Panc1 (cell line): ENCODE measurements around the gene CPM. TPM values are rescaled to one million over a fixed set of nuclear protein-coding genes. Genes with fewer than 3 reads are reported as not detected.

Experiments
- ATAC-seq: fragments of 200-7000 bp; cut with Tn5 transposase; 2 replicates; pipeline ENCODE4 v1.9.1; 2020; ENCODE audit warnings: mild to moderate bottlenecking, moderate library complexity
- BruUV-seq: library from RNA; stranded (reverse); fragments of 400-500 nt; replicated peaks from 2 replicates; lab custom pipeline; 2021; lab: Mats Ljungman, UMichigan
- CTCF ChIA-PET: fragments of 300-600 bp; sonication (Branson Sonifier 250); formaldehyde crosslinking; loops from one replicate; lab custom pipeline; 2022; ENCODE audit warnings: antibody characterized with exemption; lab: Charles Lee
- POLR2A ChIA-PET: fragments of 300-600 bp; sonication (Branson Sonifier 250); formaldehyde crosslinking; loops from one replicate; lab custom pipeline; 2022; ENCODE audit warnings: antibody characterized with exemption; lab: Charles Lee
- DNase-seq: peaks from one replicate; pipeline ENCODE4 v3.0.0-alpha.2; 2010; ENCODE audit warnings: low read depth, low spot score
- H3K27ac ChIP-seq: 2 replicates; pipeline ENCODE4 v1.5.1; 2011; ENCODE audit warnings: mild to moderate bottlenecking, low read length, inconsistent platforms
- H3K27me3 ChIP-seq: fragments of 200-500 bp; sonication (Bioruptor generic); 2 replicates; pipeline ENCODE4 v1.6.0; 2014; ENCODE audit warnings: low read length, inconsistent platforms; ENCODE audit not compliant: control insufficient read depth, insufficient read depth
- H3K36me3 ChIP-seq: fragments of 200-500 bp; sonication (Bioruptor generic); 2 replicates; pipeline ENCODE4 v1.5.1; 2014; ENCODE audit warnings: inconsistent platforms, mild to moderate bottlenecking, low read length, moderate library complexity; ENCODE audit not compliant: control insufficient read depth, insufficient read depth
- H3K4me1 ChIP-seq: 2 replicates; pipeline ENCODE4 v1.5.1; 2011; ENCODE audit warnings: inconsistent platforms, mild to moderate bottlenecking, low read length, moderate library complexity; ENCODE audit not compliant: control insufficient read depth, insufficient read depth
- H3K4me3 ChIP-seq, 2 experiments: 2 replicates each; pipeline ENCODE4 v1.5.1; 2011 to 2012; ENCODE audit warnings: low read depth in 2 of 2, low read length in 2 of 2, mild to moderate bottlenecking in 2 of 2, inconsistent platforms in 1 of 2, moderate library complexity in 1 of 2
- H3K9me3 ChIP-seq: fragments of 200-500 bp; sonication (Bioruptor generic); 2 replicates; pipeline ENCODE4 v1.5.1; 2014; ENCODE audit warnings: low read depth, mild to moderate bottlenecking, inconsistent platforms, low read length, moderate library complexity; ENCODE audit not compliant: control insufficient read depth, insufficient read depth
- POLR2AphosphoS5 ChIP-seq: IDR thresholded peaks from 2 replicates; pipeline ENCODE4 v1.6.1; 2012; ENCODE audit warnings: mild to moderate bottlenecking, low read depth, low read length, moderate library complexity
- SIN3A ChIP-seq: IDR thresholded peaks from 2 replicates; pipeline ENCODE4 v1.6.1; 2012; ENCODE audit warnings: low read depth, mild to moderate bottlenecking, low read length, moderate library complexity, borderline replicate concordance; ENCODE audit not compliant: insufficient read depth
- TCF7L2 ChIP-seq: IDR thresholded peaks from 2 replicates; pipeline ENCODE4 v1.6.1; 2011; ENCODE audit warnings: mild to moderate bottlenecking, low read depth, low read length, inconsistent platforms
- in situ Hi-C: cut with HindIII; loops from 2 replicates; pipeline ENCODE4 v1.10.0; 2016; ENCODE audit warnings: low sequenced_read_pairs, low pct_unique_long_range_greater_than_20kb
- intact Hi-C: fragments of 100-400 bp; cut with micrococcal nuclease; formaldehyde crosslinking; loops from one replicate; pipeline ENCODE4 v1.10.0; 2022; ENCODE audit not compliant: unreplicated experiment
- total RNA-seq: library from RNA; stranded (reverse); gene quantifications from one replicate; pipeline ENCODE4 v1.2.1, GENCODE V29; 2021; ENCODE audit not compliant: unreplicated experiment
- TF ChIP-seq, protein P1 (sequence below): fragments of 450-650 bp; IDR thresholded peaks from 2 replicates; pipeline ENCODE4 v1.5.1; 2017; ENCODE audit warnings: mild to moderate bottlenecking
- TF ChIP-seq, protein P2 (sequence below), 2 experiments: IDR thresholded peaks; 2 replicates each; pipeline ENCODE4 v1.6.1; 2011 to 2012; ENCODE audit warnings: low read depth in 2 of 2, control low read depth in 1 of 2, low read length in 1 of 2, mild to moderate bottlenecking in 1 of 2, moderate library complexity in 1 of 2; ENCODE audit not compliant: insufficient read depth in 1 of 2

CPM gene
- total RNA-seq, 1 experiment from 2014 or later = 11.2 TPM

DNA sequence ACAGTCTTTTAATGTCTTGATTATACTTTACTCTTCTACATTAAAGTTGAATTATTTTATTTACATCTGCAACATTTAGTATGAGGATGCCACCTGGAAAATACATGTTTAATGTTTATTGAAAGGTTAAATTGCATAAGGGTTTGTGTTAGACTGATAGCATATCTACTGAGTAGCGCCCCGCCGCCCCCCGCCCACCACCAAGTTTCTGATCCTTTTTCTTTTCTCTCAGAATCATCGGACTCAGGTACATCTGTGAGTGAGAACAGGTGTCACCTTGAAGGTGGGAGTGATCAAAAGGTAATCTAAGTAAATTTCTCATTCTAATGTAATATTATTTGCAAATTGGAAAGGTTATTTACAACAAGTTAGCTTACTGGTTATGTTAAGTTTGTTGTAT is 108.8 kb downstream of the CPM start:
- H3K4me3 ChIP-seq = no peak overlapping the region
- POLR2A ChIA-PET = no interaction called here
- BruUV-seq = no TSS peak
- no peaks in the 10 kb centered on the region for H3K9me3 ChIP-seq
- intact Hi-C loops = no loop called here
- H3K36me3 ChIP-seq = peaks cover 51% of the 10 kb centered on the region
- CTCF ChIA-PET = no interaction called here
- in situ Hi-C loops = no loop called here
- no peaks in the 10 kb centered on the region for H3K27me3 ChIP-seq
- DNase-seq (no peak), ATAC-seq (no peak)
- no peaks in the 10 kb centered on the region for H3K4me1 ChIP-seq
- H3K27ac ChIP-seq = no peak overlapping the region
- TF ChIP-seq POLR2AphosphoS5 (no peak), TCF7L2 (no peak), SIN3A (no peak)
- TF ChIP-seq, protein P1, sequence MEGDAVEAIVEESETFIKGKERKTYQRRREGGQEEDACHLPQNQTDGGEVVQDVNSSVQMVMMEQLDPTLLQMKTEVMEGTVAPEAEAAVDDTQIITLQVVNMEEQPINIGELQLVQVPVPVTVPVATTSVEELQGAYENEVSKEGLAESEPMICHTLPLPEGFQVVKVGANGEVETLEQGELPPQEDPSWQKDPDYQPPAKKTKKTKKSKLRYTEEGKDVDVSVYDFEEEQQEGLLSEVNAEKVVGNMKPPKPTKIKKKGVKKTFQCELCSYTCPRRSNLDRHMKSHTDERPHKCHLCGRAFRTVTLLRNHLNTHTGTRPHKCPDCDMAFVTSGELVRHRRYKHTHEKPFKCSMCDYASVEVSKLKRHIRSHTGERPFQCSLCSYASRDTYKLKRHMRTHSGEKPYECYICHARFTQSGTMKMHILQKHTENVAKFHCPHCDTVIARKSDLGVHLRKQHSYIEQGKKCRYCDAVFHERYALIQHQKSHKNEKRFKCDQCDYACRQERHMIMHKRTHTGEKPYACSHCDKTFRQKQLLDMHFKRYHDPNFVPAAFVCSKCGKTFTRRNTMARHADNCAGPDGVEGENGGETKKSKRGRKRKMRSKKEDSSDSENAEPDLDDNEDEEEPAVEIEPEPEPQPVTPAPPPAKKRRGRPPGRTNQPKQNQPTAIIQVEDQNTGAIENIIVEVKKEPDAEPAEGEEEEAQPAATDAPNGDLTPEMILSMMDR = no peak
- TF ChIP-seq, protein P2, sequence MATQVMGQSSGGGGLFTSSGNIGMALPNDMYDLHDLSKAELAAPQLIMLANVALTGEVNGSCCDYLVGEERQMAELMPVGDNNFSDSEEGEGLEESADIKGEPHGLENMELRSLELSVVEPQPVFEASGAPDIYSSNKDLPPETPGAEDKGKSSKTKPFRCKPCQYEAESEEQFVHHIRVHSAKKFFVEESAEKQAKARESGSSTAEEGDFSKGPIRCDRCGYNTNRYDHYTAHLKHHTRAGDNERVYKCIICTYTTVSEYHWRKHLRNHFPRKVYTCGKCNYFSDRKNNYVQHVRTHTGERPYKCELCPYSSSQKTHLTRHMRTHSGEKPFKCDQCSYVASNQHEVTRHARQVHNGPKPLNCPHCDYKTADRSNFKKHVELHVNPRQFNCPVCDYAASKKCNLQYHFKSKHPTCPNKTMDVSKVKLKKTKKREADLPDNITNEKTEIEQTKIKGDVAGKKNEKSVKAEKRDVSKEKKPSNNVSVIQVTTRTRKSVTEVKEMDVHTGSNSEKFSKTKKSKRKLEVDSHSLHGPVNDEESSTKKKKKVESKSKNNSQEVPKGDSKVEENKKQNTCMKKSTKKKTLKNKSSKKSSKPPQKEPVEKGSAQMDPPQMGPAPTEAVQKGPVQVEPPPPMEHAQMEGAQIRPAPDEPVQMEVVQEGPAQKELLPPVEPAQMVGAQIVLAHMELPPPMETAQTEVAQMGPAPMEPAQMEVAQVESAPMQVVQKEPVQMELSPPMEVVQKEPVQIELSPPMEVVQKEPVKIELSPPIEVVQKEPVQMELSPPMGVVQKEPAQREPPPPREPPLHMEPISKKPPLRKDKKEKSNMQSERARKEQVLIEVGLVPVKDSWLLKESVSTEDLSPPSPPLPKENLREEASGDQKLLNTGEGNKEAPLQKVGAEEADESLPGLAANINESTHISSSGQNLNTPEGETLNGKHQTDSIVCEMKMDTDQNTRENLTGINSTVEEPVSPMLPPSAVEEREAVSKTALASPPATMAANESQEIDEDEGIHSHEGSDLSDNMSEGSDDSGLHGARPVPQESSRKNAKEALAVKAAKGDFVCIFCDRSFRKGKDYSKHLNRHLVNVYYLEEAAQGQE (IDR thresholded peaks at IDR 0.05; ENCODE audit: insufficient read depth in 1 of 2, low read depth in 2 of 2, low read length in 1 of 2) = no peak

- H3K36me3 ChIP-seq = peaks cover 52% of the 10 kb centered on the region
- in situ Hi-C loops = no loop called here
- ATAC-seq = no peak
Measured at GRCh38 chr12:68823696-68824095, 109.3 kb downstream of the CPM start.

More at GRCh38 chr12:68823696-68824095, 109.3 kb downstream of the CPM start:
- no peak for TF ChIP-seq POLR2AphosphoS5
- TF ChIP-seq, protein P2 (IDR thresholded peaks at IDR 0.05; ENCODE audit: insufficient read depth in 1 of 2, low read depth in 2 of 2, low read length in 1 of 2) = no peak
- no peak for TF ChIP-seq TCF7L2
- TF ChIP-seq, protein P1 = no peak
- no peak overlapping the region for H3K4me3 ChIP-seq
- intact Hi-C loops = no loop called here
- H3K4me1 ChIP-seq = no peaks in the 10 kb centered on the region
- no peak overlapping the region for H3K27ac ChIP-seq
- H3K27me3 ChIP-seq = no peaks in the 10 kb centered on the region
- H3K9me3 ChIP-seq = no peaks in the 10 kb centered on the region
- no TSS peak for BruUV-seq
- no peak for DNase-seq
- CTCF ChIA-PET = no interaction called here
- POLR2A ChIA-PET = no interaction called here
